VCaP (cell line): ENCODE measurements around the gene PRKCI.
"Not testable (repeated sequence)": the region's sequence is repeated elsewhere in the genome, so short reads cannot be mapped to it uniquely, and the experiment has no call there.

ENCODE experiments used
- H3K27ac ChIP-seq: fragments of 450-650 bp; 2 replicates; pipeline ENCODE4 v1.5.1; 2017
- TF ChIP-seq, protein P1 (sequence below): fragments of 450-650 bp; conservative IDR thresholded peaks from 2 replicates; pipeline ENCODE4 v1.5.1; 2017; ENCODE audit warnings: mild to moderate bottlenecking, moderate library complexity

Gene PRKCI

DNA sequence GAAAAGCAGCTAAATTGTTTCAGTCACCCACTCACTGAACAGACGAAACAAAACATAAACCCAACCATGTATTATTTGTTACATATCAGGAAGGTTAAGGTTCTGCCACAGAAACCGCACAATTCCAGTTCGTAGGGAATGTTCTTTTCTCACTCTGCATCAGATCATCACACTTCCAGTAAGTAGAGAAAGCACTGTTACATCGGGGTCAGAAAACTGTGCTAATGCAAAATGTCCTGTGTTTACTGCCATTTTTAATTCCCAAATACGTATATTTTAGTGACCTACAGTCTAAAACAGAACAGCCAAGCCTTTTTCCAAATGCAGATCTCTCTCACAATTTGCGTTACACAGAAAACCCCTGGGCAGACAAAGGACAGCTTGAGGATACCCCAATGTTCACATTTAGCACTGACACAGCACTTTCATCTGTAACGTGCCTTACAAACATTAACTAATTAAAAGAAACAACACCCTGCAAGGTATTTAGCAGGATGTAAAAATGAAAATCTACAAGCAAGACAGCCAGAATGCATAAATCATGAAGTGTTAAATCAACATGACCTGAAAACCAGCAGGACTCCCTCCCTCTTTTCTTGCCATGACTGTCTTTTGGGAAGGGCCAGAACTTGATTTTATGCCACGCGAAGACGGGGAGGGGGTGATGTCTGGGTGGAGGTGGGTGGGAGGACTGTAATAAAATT is 100.5 kb downstream of the PRKCI start:
- TF ChIP-seq, protein P1, sequence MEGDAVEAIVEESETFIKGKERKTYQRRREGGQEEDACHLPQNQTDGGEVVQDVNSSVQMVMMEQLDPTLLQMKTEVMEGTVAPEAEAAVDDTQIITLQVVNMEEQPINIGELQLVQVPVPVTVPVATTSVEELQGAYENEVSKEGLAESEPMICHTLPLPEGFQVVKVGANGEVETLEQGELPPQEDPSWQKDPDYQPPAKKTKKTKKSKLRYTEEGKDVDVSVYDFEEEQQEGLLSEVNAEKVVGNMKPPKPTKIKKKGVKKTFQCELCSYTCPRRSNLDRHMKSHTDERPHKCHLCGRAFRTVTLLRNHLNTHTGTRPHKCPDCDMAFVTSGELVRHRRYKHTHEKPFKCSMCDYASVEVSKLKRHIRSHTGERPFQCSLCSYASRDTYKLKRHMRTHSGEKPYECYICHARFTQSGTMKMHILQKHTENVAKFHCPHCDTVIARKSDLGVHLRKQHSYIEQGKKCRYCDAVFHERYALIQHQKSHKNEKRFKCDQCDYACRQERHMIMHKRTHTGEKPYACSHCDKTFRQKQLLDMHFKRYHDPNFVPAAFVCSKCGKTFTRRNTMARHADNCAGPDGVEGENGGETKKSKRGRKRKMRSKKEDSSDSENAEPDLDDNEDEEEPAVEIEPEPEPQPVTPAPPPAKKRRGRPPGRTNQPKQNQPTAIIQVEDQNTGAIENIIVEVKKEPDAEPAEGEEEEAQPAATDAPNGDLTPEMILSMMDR: no peak
- no peak overlapping the region for H3K27ac ChIP-seq

DNA sequence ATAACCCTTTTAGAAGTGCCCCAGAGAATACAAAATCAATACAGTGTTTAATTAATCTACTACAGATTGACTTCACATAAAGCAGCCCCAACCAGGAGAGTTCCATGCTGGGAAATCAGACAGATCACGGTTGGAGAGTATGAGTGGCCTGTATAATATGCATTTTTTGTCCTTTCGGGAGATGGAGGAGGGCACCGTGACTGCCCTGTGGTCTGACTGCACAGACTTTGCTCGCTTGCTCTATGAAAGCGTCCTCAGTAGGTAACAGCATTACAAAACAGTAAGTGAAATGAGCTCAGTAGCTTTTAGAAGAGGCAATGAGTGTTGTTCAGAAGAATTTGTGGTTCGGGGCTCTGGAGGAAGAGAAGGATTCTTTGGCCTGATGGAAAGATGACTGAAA is 101.1 kb downstream of the PRKCI start:
- H3K27ac ChIP-seq: no peak overlapping the region

DNA sequence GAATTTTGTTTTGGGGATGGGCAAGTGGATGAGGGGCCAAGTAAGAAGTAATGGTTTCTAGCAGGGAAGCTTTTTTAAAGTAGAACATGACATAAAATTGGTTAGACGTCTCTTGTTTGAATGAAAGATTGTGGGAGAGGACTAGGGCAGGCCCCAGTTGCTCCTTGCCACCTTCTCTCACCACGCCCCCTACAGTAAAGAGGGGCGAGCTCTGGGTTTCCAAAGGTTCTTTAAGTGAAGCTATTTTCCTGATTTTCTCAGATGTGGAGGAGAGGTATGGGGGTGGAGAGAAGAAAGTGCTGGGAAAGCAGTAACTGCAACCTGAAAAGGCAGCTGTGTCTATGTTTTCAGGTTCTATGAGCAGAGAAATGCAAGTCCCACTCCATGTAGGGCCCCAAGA is 102.7 kb downstream of the PRKCI start:
- TF ChIP-seq, protein P1: no peak
- no peak overlapping the region for H3K27ac ChIP-seq

More for the DNA sequence above, 101.1 kb downstream of the PRKCI start:
- TF ChIP-seq, protein P1: no peak

DNA sequence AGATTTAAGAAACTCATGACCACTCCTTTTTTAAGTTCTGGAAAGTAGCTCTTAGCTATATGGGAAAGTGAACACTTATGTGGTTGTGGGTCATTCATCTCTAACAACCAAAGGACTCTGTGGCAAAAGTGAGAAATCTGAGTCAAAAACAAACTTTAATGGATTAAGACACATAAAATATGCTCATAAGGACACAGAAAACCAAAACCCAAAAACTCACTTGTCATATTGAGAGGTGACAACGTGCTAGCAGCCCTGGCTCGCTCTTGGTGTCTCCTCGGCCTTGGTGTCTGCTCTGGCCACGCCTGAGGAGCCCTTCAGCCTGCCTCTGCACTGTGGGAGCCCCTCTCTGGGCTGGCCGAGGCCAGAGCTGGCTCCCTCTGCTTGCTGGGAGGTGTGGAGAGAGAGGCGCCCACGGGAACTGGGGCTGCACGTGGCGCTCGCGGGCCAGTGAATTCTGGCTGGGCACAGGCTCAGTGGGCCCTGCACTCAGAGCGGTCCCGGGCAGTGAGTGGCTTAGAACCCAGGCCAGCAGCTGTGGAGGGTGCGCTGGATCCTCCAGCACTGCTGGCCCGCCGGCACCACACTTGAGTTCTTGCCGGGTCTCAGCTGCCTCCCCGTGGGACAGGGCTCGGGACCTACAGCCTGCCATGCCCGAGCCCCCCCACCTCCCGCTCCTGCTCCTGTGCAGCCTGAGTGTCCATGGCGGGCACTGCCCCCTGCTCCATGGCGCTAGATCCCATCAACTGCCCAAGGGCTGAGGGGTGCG is 105.0 kb downstream of the PRKCI start:
- TF ChIP-seq, protein P1: no peak
- no peak overlapping the region for H3K27ac ChIP-seq

DNA sequence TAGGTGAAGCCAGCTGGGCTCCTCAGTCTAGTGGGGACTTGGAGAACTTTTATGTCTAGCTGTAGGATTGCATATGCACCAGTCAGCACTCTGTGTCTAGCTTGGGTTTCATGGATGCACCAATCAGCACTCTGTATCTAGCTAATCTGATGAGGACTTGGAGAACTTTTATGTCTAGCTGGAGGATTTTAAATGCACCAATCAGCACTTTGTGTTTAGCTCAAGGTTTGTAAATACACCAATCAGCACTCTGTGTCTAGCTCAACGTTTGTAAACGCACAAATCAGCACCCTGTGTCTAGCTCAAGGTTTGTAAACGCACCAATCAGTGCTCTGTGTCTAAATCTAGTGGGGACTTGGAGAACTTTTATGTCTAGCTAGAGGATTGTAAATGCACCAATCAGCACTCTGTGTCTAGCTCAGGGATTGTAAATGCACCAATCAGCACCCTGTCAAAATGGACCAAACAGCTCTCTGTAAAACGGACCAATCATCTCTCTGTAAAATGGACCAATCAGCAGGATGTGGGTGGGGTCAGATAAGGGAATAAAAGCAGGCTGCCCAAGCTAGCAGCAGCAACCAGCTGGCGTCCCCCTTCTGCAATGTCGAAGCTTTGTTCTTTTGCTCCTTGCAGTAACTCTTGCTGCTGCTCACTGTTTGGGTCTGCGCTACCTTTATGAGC is 105.8 kb downstream of the PRKCI start:
- H3K27ac ChIP-seq: not testable (repeated sequence)

DNA sequence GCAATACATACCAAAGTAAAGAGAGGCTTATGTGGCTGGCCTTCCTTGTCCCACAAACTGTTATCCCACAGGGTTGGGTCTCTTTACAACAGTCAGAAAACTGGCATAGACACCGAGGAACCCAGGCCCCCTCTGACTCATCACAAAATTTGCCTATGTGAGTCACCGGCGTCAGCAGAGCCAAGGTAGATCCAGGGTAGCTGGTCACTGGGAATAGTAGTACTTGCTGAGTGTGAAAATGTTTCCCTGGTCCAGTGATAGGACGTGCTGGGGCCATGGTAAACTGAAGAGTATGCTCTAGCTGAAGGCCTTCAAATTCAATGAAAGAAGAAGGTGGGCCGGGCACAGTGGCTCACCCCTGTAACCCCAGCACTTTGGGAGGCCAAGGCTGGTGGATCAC is 108.1 kb downstream of the PRKCI start:
- TF ChIP-seq, protein P1: no peak

DNA sequence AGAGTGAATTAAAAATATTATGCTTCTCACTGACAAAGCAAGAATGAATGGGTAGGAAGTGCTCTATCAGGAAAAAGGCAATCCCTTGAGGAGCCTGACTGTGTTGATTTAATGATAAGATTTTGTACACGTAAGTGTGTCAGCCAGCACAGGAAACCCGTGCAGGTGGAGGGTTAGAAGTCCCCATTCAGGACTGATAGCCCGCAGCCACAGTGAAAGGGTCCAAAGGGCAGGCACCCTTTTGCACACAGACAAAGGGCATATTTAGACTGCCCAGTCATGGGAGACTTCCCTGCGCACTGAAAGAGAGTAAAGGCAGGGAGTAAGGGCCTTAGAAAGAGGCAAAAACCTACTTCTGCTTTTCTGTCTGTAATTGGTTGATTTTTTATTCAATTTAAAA is 108.9 kb downstream of the PRKCI start:
- TF ChIP-seq, protein P1: no peak
- H3K27ac ChIP-seq: no peak overlapping the region

More for the DNA sequence above, 108.1 kb downstream of the PRKCI start:
- no peak overlapping the region for H3K27ac ChIP-seq
